HEK293T (cell line): ENCODE measurements around the gene QKI.

Source experiments
- ARNT ChIP-seq: fragments of 450-650 bp; IDR thresholded peaks from 2 replicates; pipeline ENCODE4 v1.6.1; 2017; ENCODE audit warnings: mild to moderate bottlenecking
- FOXM1 ChIP-seq: fragments of 450-650 bp; IDR thresholded peaks from 2 replicates; pipeline ENCODE4 v1.6.1; 2017; ENCODE audit warnings: mild to moderate bottlenecking, borderline replicate concordance
- ZNF384 ChIP-seq: fragments of 450-650 bp; IDR thresholded peaks from 2 replicates; pipeline ENCODE4 v1.6.1; 2016
- TF ChIP-seq, protein P1 (sequence below): fragments of 450-650 bp; IDR thresholded peaks from 2 replicates; pipeline ENCODE4 v1.6.1; 2016

DNA sequence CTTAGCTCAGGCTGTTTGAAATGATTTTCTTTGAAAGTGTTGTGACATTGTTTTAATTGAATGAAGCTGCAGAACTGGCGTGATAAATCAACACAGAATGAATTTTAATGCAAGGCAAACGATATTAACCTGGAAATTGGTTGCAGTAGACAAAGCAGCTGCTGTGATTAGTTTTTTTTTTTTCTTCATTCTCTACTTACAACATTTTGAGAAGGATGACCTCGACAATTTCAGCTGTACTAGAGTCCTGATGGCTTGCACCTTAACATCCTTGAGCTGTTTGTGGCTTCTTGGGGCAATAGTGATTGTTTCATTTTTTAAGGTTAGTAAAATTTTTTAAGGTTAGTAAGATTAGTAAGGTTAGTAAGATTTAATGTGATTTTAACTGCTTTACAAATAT is 54.2 kb downstream of the QKI start:
- TF ChIP-seq ZNF384: no peak
- no peak for TF ChIP-seq FOXM1
- TF ChIP-seq, protein P1, sequence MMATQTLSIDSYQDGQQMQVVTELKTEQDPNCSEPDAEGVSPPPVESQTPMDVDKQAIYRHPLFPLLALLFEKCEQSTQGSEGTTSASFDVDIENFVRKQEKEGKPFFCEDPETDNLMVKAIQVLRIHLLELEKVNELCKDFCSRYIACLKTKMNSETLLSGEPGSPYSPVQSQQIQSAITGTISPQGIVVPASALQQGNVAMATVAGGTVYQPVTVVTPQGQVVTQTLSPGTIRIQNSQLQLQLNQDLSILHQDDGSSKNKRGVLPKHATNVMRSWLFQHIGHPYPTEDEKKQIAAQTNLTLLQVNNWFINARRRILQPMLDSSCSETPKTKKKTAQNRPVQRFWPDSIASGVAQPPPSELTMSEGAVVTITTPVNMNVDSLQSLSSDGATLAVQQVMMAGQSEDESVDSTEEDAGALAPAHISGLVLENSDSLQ: no peak
- no peak for TF ChIP-seq ARNT
